GM12865 (cell line): ENCODE results near the gene ELF4.

Experiments
- DNase-seq: peaks from one replicate; pipeline ENCODE4 v3.0.0; 2010; ENCODE audit warnings: low read depth
- H3K4me3 ChIP-seq: 2 replicates; pipeline ENCODE4 v1.5.1; 2011; ENCODE audit warnings: mild to moderate bottlenecking, low read depth, low read length, control low read depth
- CTCF ChIP-seq: IDR thresholded peaks from 2 replicates; pipeline ENCODE4 v1.5.1; 2011; ENCODE audit warnings: low read length, control low read depth, low read depth, inconsistent platforms; ENCODE audit not compliant: insufficient read depth; ENCODE audit errors: missing control alignments

Gene ELF4

DNA sequence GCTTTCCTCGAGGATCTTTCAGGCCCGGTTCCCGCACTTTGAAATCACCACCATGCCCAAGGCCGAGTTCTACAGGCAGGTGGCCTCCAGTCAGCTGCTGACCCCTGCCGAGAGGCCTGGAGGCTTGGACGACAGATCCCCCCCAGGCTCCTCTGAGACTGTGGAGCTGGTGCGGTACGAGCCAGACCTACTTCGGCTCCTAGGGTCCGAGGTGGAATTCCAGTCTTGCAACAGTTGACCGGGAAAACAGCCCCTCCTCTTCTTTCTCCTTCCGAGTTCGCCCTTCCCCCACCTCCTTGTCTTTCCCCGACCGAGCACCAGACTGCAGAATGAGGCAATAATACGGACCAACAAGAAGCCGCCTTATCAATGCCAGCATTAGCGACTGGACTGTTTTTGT, 54.4 kb downstream of the ELF4 start:
- DNase-seq = no peak
- no peak overlapping the region for H3K4me3 ChIP-seq
- TF ChIP-seq CTCF = no peak

DNA sequence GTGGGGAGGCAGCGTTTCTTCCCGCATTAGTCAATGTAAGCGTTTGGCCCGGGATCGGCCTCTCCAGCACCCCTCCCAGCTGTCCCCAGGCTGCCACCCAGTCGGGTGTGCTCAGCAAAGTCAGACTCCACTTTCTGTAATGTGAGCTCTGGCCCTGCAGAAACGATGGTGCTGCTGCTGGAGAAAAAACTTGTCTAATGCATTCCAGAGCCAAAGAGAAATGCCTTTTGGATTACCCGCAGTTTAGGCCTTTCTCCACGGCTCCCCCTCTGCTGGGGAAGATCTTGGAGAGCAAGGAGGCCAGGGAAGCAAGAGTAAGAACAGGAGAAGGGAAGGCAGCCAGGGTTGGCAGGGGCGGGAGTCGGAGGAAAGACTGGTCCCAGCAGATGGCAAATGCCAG, 55.2 kb downstream of the ELF4 start:
- TF ChIP-seq CTCF = no peak
- no peak overlapping the region for H3K4me3 ChIP-seq
- no peak for DNase-seq

DNA sequence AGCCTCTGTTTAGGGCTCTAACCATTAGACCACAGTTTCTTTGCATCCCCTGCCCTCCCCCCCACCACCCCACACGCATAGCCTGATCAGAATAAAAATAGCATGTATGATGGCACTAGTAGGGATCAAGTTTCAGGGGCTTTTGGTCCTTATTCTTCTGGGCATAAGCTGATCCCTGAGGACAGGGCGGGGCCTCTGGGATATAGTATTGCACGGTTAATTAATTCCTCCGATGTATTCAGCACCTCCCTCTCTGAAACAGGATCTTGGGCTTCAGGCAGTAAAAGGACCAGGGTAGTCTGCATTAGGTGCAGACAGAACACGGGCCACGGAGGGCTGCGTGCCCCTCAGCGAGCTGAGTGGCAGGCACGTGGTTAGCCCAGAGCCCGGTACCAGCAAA, 57.1 kb downstream of the ELF4 start:
- no peak for DNase-seq
- TF ChIP-seq CTCF = no peak
- H3K4me3 ChIP-seq = no peak overlapping the region

- no peak overlapping the region for H3K4me3 ChIP-seq
- TF ChIP-seq CTCF = no peak
- no peak for DNase-seq
Observed at GRCh38 chrX:130051176-130051845, 59.0 kb downstream of the ELF4 start.

- no peak overlapping the region for H3K4me3 ChIP-seq
- no peak for DNase-seq
- no peak for TF ChIP-seq CTCF
Observed at GRCh38 chrX:130049821-130050220, 60.5 kb downstream of the ELF4 start.

DNA sequence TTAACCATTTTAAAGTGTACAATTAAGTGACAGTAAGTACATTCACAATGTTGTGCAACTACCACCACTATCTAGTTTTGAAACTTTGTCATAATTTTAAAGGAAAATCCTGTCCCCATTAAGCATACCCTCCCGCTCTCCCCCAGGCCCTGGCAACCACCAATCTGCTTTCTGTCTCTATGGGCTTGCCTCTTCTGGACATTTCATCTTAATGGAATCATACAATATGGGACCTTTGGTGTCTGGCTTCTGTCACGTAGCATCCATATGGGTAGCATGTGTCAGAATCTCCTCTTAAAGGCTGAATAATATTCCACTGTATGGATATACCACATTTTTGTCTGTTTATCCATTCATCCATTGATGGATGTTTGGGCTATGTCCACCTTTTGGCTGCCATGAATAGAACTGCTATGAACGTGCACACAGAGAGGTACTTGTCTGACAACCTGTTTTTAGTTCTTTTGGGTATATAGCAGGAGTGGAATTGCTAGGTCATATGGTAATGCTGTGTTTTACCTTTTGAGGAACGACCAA, 61.5 kb downstream of the ELF4 start:
- no peak overlapping the region for H3K4me3 ChIP-seq
- no peak for DNase-seq
- no peak for TF ChIP-seq CTCF

- H3K4me3 ChIP-seq = no peak overlapping the region
- TF ChIP-seq CTCF = no peak
- no peak for DNase-seq
Observed at GRCh38 chrX:130047416-130047815, 62.9 kb downstream of the ELF4 start.
